Astrocyte (in vitro differentiated cells and primary cell): Measurements from ENCODE around the gene MYRIP.

Experiments
- CTCF ChIP-seq: IDR thresholded peaks from 2 replicates; pipeline ENCODE4 v1.5.1; 2011; ENCODE audit warnings: low read depth, mild to moderate bottlenecking, inconsistent platforms, low read length, moderate library complexity; ENCODE audit not compliant: insufficient read depth
- EZH2 ChIP-seq: IDR thresholded peaks from 2 replicates; pipeline ENCODE4 v1.6.1; 2012; ENCODE audit warnings: mild to moderate bottlenecking, low read length, inconsistent platforms; ENCODE audit not compliant: insufficient read depth

- no peak for TF ChIP-seq CTCF
- no peak for TF ChIP-seq EZH2
Observed at GRCh38 chr3:40130721-40131120, 321.3 kb downstream of the MYRIP start.
